ENCODE results near the gene DDX46.
"Not testable (repeated sequence)": the region's sequence is repeated elsewhere in the genome, so short reads cannot be mapped to it uniquely, and the experiment has no call there.

The DDX46 gene

GRCh38 chr5:134741052-134741451 lies 17.5 kb upstream of the DDX46 start:
- Histone ChIP-seq H3K27ac (no peak overlapping the region), H3K27me3 (ENCODE audit: insufficient read depth, low read depth, severe bottlenecking) (no peaks in the 10 kb centered on the region), H3K9me3 (ENCODE audit: severe bottlenecking) (no peaks in the 10 kb centered on the region), H3K4me3 (ENCODE audit: low read depth, low read length) (no peak overlapping the region), H3K36me3 (peaks cover 34% of the 10 kb centered on the region)
- no peak for TF ChIP-seq CTCF (IDR thresholded peaks at IDR 0.05; ENCODE audit: low read depth, low read length)
- no peak for DNase-seq

GRCh38 chr5:134742134-134742533 lies 16.4 kb upstream of the DDX46 start:
- H3K4me3 ChIP-seq (ENCODE audit: low read depth, low read length): no peak overlapping the region
- TF ChIP-seq CTCF (IDR thresholded peaks at IDR 0.05; ENCODE audit: low read depth, low read length): no peak
- peaks cover 34% of the 10 kb centered on the region for H3K36me3 ChIP-seq

GRCh38 chr5:134749415-134749814 lies 9.2 kb upstream of the DDX46 start:
- H3K36me3 ChIP-seq: peaks cover 12% of the 10 kb centered on the region
- no peak overlapping the region for H3K4me3 ChIP-seq (ENCODE audit: low read depth, low read length)
- H3K27me3 ChIP-seq (ENCODE audit: insufficient read depth, low read depth, severe bottlenecking): no peaks in the 10 kb centered on the region
- no peak overlapping the region for H3K27ac ChIP-seq
- H3K9me3 ChIP-seq (ENCODE audit: severe bottlenecking): no peaks in the 10 kb centered on the region
- no peak for TF ChIP-seq CTCF (IDR thresholded peaks at IDR 0.05; ENCODE audit: low read depth, low read length)
- DNase-seq: no peak

More at GRCh38 chr5:134742134-134742533, 16.4 kb upstream of the DDX46 start:
- Histone ChIP-seq H3K27me3 (ENCODE audit: insufficient read depth, low read depth, severe bottlenecking) (no peaks in the 10 kb centered on the region), H3K27ac (no peak overlapping the region), H3K9me3 (ENCODE audit: severe bottlenecking) (no peaks in the 10 kb centered on the region)
- no peak for DNase-seq

GRCh38 chr5:134758176-134758503 lies 439 bp upstream of the DDX46 start:
- TF ChIP-seq CTCF (IDR thresholded peaks at IDR 0.05; ENCODE audit: low read depth, low read length): no peak
- peaks cover 30% of the 10 kb centered on the region for H3K36me3 ChIP-seq
- H3K4me3 ChIP-seq (ENCODE audit: low read depth, low read length): peak overlapping the region; percentile 91
- H3K27ac ChIP-seq: peak overlapping the region; percentile 96
- no peak for DNase-seq
- H3K27me3 ChIP-seq (ENCODE audit: insufficient read depth, low read depth, severe bottlenecking): no peaks in the 10 kb centered on the region
- no peaks in the 10 kb centered on the region for H3K9me3 ChIP-seq (ENCODE audit: severe bottlenecking)

- DNase-seq; H3K4me3 ChIP-seq (ENCODE audit: low read depth, low read length); H3K9me3 ChIP-seq (ENCODE audit: severe bottlenecking); H3K27ac ChIP-seq; H3K27me3 ChIP-seq (ENCODE audit: insufficient read depth, low read depth, severe bottlenecking): not testable (repeated sequence)
- peaks cover 95% of the 10 kb centered on the region for H3K36me3 ChIP-seq
Observed at GRCh38 chr5:134767528-134768291, 9.1 kb downstream of the DDX46 start.

GRCh38 chr5:134769206-134769605 lies 10.6 kb downstream of the DDX46 start:
- H3K27ac ChIP-seq: no peak overlapping the region
- no peak for DNase-seq
- peaks cover 93% of the 10 kb centered on the region for H3K36me3 ChIP-seq
- H3K9me3 ChIP-seq (ENCODE audit: severe bottlenecking): no peaks in the 10 kb centered on the region
- no peaks in the 10 kb centered on the region for H3K27me3 ChIP-seq (ENCODE audit: insufficient read depth, low read depth, severe bottlenecking)
- no peak overlapping the region for H3K4me3 ChIP-seq (ENCODE audit: low read depth, low read length)
- TF ChIP-seq CTCF (IDR thresholded peaks at IDR 0.05; ENCODE audit: low read depth, low read length): no peak

All from WERI-Rb-1 (cell line).